ENCODE measurements around the gene EPHB2. TPM values are rescaled to one million over a fixed set of nuclear protein-coding genes. Genes with fewer than 3 reads are reported as not detected.
A peak's percentile ranks its signal among the peaks of the same experiment; 100 is the strongest.

EPHB2 gene
- total and polyA plus RNA-seq, 2 donors (not counting 3 experiments of a cell fraction or from before 2014, with no cell fraction given): 50.8 to 69.1 TPM

DNA sequence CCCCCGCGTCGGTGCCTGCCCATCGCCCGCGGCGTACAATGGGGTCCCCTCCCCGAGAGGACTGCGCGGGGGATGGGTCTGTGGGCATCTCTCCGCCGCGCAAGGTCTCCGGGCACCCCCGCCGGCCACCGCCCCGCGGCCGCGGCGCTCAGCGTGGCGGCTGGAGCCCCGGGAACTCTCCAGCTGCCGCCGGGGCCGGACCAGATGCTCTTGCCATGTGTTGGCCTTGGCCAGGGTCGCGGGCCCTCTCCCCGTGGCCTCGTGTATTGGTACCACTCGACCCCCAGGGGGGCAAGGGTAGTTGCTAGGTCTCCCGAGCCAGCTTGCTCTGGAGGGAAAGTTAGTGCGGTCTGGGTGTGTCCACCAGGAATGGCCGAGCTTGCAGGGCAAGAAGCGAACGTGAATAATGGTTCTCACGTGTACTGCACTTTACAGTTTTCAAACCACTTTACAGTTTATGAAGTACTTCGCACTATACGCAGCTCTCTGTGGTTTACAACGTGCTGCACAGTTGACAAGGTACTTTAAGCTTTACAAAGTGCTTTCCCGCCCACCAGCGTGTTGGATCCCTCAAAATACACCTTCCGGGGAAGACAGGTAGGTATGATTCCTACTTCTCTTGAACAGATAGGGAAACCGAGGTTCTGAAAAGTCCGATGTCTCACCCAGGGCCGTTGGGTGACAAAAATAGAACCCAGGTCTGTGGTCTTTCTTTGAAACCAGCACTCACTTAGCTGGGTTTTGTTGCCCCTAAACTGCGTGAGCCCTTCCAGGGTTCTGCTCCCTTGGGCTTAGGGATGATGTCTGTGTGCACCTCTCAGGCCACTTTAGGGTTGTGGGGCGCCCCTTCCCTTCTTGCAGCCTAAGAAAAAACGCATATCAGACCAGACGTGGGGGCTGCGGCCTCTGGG lies 1.2 kb downstream of the EPHB2 start:
- POLR2A ChIA-PET: interaction anchor here (0.9 to 1.1 kb wide), 2 partner anchors 34 to 36 kb away, joined by 3 to 4 read pairs; no protein-coding TSS in a partner anchor
- H2AFZ ChIP-seq (ENCODE audit: low read depth, low read length): peak overlapping the region; percentile 38
- H3K4me2 ChIP-seq (ENCODE audit: insufficient read depth, low read length): peak overlapping the region; percentile 86
- TF ChIP-seq, protein P1, sequence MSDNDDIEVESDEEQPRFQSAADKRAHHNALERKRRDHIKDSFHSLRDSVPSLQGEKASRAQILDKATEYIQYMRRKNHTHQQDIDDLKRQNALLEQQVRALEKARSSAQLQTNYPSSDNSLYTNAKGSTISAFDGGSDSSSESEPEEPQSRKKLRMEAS (IDR thresholded peaks at IDR 0.05; ENCODE audit: insufficient read depth, insufficient read length): no peak
- TF ChIP-seq JUN (IDR thresholded peaks at IDR 0.05; ENCODE audit: borderline replicate concordance, insufficient read depth, insufficient read length, low read depth): no peak
- TF ChIP-seq POLR2A (IDR thresholded peaks at IDR 0.05; ENCODE audit: low read depth, low read length): no peak
- no peak for TF ChIP-seq GATA2 (IDR thresholded peaks at IDR 0.05; ENCODE audit: insufficient read depth, insufficient read length, low read depth, low read length)
- no peak for TF ChIP-seq FOS (IDR thresholded peaks at IDR 0.05; ENCODE audit: borderline replicate concordance, insufficient read depth, low read length)
- TF ChIP-seq, protein P2, sequence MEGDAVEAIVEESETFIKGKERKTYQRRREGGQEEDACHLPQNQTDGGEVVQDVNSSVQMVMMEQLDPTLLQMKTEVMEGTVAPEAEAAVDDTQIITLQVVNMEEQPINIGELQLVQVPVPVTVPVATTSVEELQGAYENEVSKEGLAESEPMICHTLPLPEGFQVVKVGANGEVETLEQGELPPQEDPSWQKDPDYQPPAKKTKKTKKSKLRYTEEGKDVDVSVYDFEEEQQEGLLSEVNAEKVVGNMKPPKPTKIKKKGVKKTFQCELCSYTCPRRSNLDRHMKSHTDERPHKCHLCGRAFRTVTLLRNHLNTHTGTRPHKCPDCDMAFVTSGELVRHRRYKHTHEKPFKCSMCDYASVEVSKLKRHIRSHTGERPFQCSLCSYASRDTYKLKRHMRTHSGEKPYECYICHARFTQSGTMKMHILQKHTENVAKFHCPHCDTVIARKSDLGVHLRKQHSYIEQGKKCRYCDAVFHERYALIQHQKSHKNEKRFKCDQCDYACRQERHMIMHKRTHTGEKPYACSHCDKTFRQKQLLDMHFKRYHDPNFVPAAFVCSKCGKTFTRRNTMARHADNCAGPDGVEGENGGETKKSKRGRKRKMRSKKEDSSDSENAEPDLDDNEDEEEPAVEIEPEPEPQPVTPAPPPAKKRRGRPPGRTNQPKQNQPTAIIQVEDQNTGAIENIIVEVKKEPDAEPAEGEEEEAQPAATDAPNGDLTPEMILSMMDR (IDR thresholded peaks at IDR 0.05; ENCODE audit: extremely low read depth in 1 of 2, insufficient read depth in 1 of 2, low read depth in 1 of 2, low read length in 2 of 2): no peak
- no peak for TF ChIP-seq MYC (IDR thresholded peaks at IDR 0.05; ENCODE audit: low read depth, low read length)
- TF ChIP-seq POLR2AphosphoS5 (IDR thresholded peaks at IDR 0.05; ENCODE audit: insufficient read depth, low read depth, low read length): no peak
- no peaks in the 10 kb centered on the region for H3K27me3 ChIP-seq (ENCODE audit: control insufficient read depth in 2 of 2, insufficient read depth in 2 of 2, low read length in 2 of 2)
- DNase-seq (ENCODE audit: low read depth, low spot score): peak; percentile 48
- no peaks in the 10 kb centered on the region for H3K9me1 ChIP-seq (replicated peaks; ENCODE audit: control insufficient read depth, extremely low read depth, insufficient read depth, low read length)
- CTCF ChIA-PET: interaction anchor here (0.9 to 2.7 kb wide), 13 partner anchors 7 to 177 kb away, joined by 3 to 14 read pairs (median 4); no protein-coding TSS in a partner anchor
- H4K20me1 ChIP-seq (replicated peaks; ENCODE audit: control insufficient read depth, extremely low read depth, insufficient read depth, low read length): no peaks in the 10 kb centered on the region
- H3K9ac ChIP-seq (replicated peaks; ENCODE audit: extremely low read depth, insufficient read depth, low read length): peak overlapping the region; percentile 41
- H3K4me3 ChIP-seq (replicated peaks in 1 of 3; ENCODE audit: insufficient read depth in 1 of 3, low read depth in 1 of 3, low read length in 3 of 3): peak overlapping the region; percentile 50 to 81 (median 76)
- TSS peak; percentile 90 for BruUV-seq (replicated peaks)
- FAIRE-seq: peak; percentile 67
- H3K79me2 ChIP-seq (ENCODE audit: control insufficient read depth, insufficient read depth, low read length): peaks cover 56% of the 10 kb centered on the region
- intact Hi-C loops (cut with micrococcal nuclease) (loop anchor here (2.0 kb wide), 2 partner anchors 27 to 35 kb away; no protein-coding TSS in a partner anchor), dilution Hi-C loops (cut with MboI; ENCODE audit: extremely low pct_ligation_motif_present, low sequenced_read_pairs) (no loop called here)
- H3K9me3 ChIP-seq (replicated peaks; ENCODE audit: control insufficient read depth, insufficient read depth, low read length): no peaks in the 10 kb centered on the region
- no peak overlapping the region for H3K27ac ChIP-seq (ENCODE audit: insufficient read depth, low read depth, low read length)
- peaks cover 20% of the 10 kb centered on the region for H3K4me1 ChIP-seq (ENCODE audit: control insufficient read depth, extremely low read depth, insufficient read depth, low read length)
- peaks cover 0 to 2% of the 10 kb centered on the region in 2 experiments for H3K36me3 ChIP-seq (ENCODE audit: control insufficient read depth in 2 of 2, extremely low read depth in 1 of 2, insufficient read depth in 2 of 2, low read length in 2 of 2)
